GM12892 (cell line): ENCODE data around the gene NFATC2.

Experiments used
- POLR2A ChIP-seq: IDR thresholded peaks from 2 replicates; pipeline ENCODE4 v1.6.1; 2011; ENCODE audit warnings: low read depth, low read length, control low read depth
- POLR2AphosphoS5 ChIP-seq: IDR thresholded peaks from 2 replicates; pipeline ENCODE4 v1.6.1; 2011; ENCODE audit warnings: low read depth, low read length, control low read depth
- TAF1 ChIP-seq: IDR thresholded peaks from 2 replicates; pipeline ENCODE4 v1.6.1; 2011; ENCODE audit warnings: low read depth, mild to moderate bottlenecking, control low read depth, low read length, borderline replicate concordance

DNA sequence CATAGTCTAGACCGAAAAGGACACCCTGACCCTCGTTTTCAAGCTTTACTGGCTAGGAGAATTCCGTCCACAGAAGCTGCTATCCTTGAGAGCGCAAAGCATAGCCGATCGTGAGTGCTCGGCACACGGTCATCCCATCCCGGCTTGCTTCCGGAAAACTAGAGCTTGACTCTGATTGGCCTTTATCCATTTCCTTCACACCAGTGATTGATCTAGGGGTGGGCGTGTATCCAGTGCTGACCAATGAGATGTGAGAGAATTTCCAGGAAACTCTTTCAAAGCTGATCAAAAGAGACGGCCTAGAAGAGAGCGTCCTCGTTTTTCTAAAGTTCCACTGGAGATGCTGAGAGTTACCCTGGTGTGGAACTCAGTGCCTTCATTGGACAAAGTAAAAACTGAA lies 41.0 kb upstream of the NFATC2 start:
- TF ChIP-seq POLR2A (no peak), TAF1 (no peak), POLR2AphosphoS5 (no peak)
